Muscle layer of colon (tissue), 2 donors: ENCODE data around the gene TMOD3.

ENCODE experiments used
- H3K27ac ChIP-seq: one replicate; pipeline ENCODE4 v1.7.0; 2013; ENCODE audit warnings: low read depth, mild to moderate bottlenecking, low read length, moderate library complexity
- H3K27me3 ChIP-seq, 2 donors: one replicate each; pipeline ENCODE4 v1.7.0; 2013; ENCODE audit warnings: low read length in 2 of 2, mild to moderate bottlenecking in 2 of 2; ENCODE audit not compliant: insufficient read depth in 2 of 2, control insufficient read depth in 1 of 2
- H3K36me3 ChIP-seq: one replicate; pipeline ENCODE4 v1.7.0; 2013; ENCODE audit warnings: mild to moderate bottlenecking, low read length; ENCODE audit not compliant: insufficient read depth
- H3K4me1 ChIP-seq: one replicate; pipeline ENCODE4 v1.7.0; 2013; ENCODE audit warnings: mild to moderate bottlenecking, low read length; ENCODE audit not compliant: insufficient read depth
- H3K4me3 ChIP-seq, 2 donors: one replicate each; pipeline ENCODE4 v1.7.0; 2013; ENCODE audit warnings: low read length in 2 of 2, low read depth in 1 of 2, mild to moderate bottlenecking in 1 of 2, moderate library complexity in 1 of 2
- H3K9ac ChIP-seq: one replicate; pipeline ENCODE4 v1.7.0; 2013; ENCODE audit warnings: low read length
- H3K9me3 ChIP-seq: one replicate; pipeline ENCODE4 v1.7.0; 2013; ENCODE audit warnings: mild to moderate bottlenecking, low read length
- donor health status: abdominal sarcoma.
- donor health status: Adenocarcinoma of cecum.

The TMOD3 gene

DNA sequence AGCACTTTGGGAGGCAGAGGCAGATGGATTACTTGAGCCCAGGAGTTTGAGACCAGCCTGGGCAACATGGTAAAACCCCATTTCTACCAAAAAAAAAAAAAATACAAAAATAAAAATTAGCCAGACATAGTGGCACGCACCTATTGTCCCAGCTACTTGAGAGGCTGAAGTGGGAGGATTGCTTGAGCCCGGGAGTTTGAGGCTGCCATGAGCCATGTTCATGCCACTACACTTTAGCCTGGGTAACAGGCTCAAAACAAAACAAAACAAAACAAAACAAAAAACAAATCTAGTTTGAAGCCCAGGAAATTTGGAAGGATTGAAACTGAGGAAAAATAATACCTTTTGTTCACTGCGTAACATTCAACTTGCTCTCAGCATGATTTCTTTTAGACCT, 16.6 kb downstream of the TMOD3 start:
- Histone ChIP-seq H3K36me3 (no peaks in the 10 kb centered on the region), H3K9ac (no peak overlapping the region), H3K27ac (no peak overlapping the region), H3K4me3 (no peak overlapping the region), H3K27me3 (no peaks in the 10 kb centered on the region), H3K9me3 (no peaks in the 10 kb centered on the region), H3K4me1 (peaks cover 50% of the 10 kb centered on the region)

DNA sequence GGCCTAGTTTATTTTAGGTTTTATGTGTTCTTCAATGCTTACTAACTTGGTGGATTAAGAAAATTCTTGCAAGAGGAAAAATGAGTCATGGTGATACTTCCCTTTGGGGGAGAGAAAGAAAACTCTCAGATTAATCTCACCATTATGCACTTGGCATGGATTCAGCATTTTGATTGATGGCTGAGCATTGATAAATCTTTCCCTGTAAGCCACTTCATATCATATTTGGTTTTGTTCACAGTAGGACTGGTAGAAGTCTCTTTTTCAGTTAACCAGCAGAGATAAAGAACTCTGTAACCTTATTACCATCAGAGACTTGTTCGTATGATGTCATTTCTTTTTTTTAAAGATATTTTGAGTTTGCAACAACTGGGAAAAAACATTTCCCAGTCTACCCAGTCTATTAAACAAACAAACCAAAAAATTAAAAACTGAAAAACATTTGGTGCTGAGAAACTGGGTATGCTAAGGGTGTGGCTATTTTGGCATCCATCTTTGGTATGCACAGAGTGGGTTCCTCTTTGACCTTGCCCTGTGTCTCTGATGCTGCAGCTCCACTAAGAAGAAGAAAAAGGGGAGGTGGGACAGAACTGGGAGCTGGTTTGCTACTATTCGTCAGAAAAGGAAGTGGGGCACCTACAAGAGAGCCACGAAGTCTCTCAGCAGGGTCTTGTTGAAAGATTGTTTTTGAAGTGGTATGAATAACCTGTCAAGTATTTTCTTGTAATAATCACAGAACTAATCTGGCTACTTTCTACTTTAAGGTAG, 17.2 kb downstream of the TMOD3 start:
- Histone ChIP-seq H3K27me3 (no peaks in the 10 kb centered on the region), H3K36me3 (no peaks in the 10 kb centered on the region), H3K9ac (no peak overlapping the region), H3K4me3 (no peak overlapping the region), H3K4me1 (peaks cover 46% of the 10 kb centered on the region), H3K9me3 (no peaks in the 10 kb centered on the region), H3K27ac (no peak overlapping the region)

- Histone ChIP-seq H3K4me1 (peaks cover 30% of the 10 kb centered on the region), H3K36me3 (no peaks in the 10 kb centered on the region), H3K9ac (no peak overlapping the region), H3K4me3 (no peak overlapping the region), H3K27ac (no peak overlapping the region), H3K27me3 (no peaks in the 10 kb centered on the region), H3K9me3 (no peaks in the 10 kb centered on the region)
Observed at GRCh38 chr15:51848811-51849210, 19.4 kb downstream of the TMOD3 start.

- Histone ChIP-seq H3K9ac (no peak overlapping the region), H3K36me3 (no peaks in the 10 kb centered on the region), H3K4me3 (no peak overlapping the region), H3K27ac (no peak overlapping the region), H3K4me1 (peaks cover 20% of the 10 kb centered on the region), H3K9me3 (no peaks in the 10 kb centered on the region), H3K27me3 (no peaks in the 10 kb centered on the region)
Observed at GRCh38 chr15:51849860-51850259, 20.4 kb downstream of the TMOD3 start.

GRCh38 chr15:51853998-51854397, 24.5 kb downstream of the TMOD3 start:
- H3K36me3 ChIP-seq = no peaks in the 10 kb centered on the region
- H3K27ac ChIP-seq = no peak overlapping the region
- H3K4me1 ChIP-seq = no peaks in the 10 kb centered on the region
- H3K27me3 ChIP-seq = no peaks in the 10 kb centered on the region
- H3K4me3 ChIP-seq = no peak overlapping the region
- no peaks in the 10 kb centered on the region for H3K9me3 ChIP-seq
- H3K9ac ChIP-seq = no peak overlapping the region

DNA sequence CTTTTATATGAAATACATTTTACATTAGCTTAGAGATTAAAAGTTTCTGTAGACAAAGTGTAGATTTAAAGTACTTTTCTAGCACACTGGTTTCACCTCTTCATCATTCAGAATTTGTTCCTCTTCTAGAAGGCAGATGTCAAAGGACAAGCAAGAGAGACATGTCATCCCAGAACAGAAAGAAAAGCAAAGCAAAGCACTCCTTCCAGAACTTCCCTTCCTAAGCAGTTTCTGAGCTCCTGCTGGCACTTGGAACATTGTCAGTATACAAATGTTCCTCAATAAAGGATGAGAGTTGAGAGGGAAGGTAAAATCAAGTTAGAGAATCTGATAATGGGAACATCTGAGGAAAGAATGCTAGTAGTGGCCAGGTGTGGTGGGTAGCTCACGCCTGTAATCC, 26.2 kb downstream of the TMOD3 start:
- no peaks in the 10 kb centered on the region for H3K36me3 ChIP-seq
- H3K9ac ChIP-seq = no peak overlapping the region
- no peaks in the 10 kb centered on the region for H3K4me1 ChIP-seq
- no peak overlapping the region for H3K27ac ChIP-seq
- no peaks in the 10 kb centered on the region for H3K9me3 ChIP-seq
- no peaks in the 10 kb centered on the region for H3K27me3 ChIP-seq
- no peak overlapping the region for H3K4me3 ChIP-seq

DNA sequence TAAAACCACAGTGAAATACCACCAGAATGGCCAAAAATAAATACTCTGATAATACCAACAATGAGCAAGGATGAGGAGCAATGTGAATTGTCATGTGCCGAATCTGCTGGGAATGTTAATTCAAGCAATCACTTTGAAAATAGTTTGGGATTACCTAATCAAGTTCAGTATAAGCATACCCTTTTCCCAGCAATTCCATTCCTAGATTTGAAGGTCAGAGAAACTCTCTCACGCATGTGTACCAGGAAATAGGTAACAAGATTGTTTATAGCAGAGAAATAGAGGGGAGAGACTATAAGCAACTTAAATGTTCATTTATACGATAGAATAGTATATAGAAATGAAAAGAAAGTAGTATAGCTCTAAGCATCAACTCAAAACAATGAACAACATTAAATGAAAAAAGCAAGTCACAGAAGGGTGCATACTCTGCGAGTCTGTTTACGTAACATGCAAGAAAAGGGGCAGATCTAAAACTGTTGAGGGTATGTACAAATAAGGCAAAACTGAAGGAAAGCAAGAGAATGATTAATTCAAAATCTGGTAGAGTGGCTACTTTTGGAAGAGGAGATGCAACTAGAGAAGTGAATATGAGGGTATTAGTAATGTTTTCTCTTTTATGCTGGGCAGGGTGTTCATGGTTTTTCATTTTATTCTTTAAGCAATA, 27.4 kb downstream of the TMOD3 start:
- Histone ChIP-seq H3K4me3 (no peak overlapping the region), H3K27me3 (no peaks in the 10 kb centered on the region), H3K36me3 (no peaks in the 10 kb centered on the region), H3K4me1 (no peaks in the 10 kb centered on the region), H3K27ac (no peak overlapping the region), H3K9me3 (no peaks in the 10 kb centered on the region), H3K9ac (no peak overlapping the region)

DNA sequence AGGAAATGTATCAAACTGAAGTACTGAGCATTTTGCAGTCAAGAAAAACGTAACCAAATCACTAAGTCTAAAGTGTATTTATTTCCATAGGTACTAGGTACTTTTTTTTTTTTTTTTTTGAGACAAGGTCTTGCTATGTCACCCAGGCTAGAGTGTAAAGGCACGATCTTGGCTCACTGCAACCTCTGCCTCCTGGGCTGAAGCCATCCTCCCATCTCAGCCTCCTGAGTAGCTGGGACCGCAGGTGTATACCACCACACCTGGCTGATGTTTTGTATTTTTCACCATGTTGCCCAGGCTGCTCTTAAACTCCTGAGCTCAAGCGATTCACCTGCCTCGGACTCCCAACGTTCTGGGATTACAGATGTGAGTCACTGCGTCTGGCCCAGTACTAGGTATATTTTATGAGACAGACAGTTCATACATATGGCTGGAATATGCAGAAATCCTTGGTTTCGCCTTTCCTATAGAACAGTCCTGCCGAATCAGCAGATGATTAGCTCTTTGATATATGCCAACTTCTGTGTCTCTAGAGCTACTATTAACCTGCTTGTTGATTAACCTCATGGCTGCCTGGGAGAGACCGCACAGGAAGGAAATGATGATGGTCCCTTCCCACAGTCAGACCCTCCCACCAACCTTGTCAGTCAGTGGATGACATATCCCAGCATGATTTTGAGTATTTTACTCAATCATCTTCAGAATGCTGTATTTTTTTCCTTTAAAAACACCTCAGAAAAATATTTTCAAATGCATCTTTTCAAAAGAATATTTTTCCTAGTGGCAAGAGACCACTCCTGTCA, 32.3 kb downstream of the TMOD3 start:
- no peaks in the 10 kb centered on the region for H3K4me1 ChIP-seq
- H3K27me3 ChIP-seq = no peaks in the 10 kb centered on the region
- peaks cover 17% of the 10 kb centered on the region for H3K36me3 ChIP-seq
- no peak overlapping the region for H3K9ac ChIP-seq
- no peak overlapping the region for H3K27ac ChIP-seq
- H3K4me3 ChIP-seq = no peak overlapping the region
- H3K9me3 ChIP-seq = no peaks in the 10 kb centered on the region

DNA sequence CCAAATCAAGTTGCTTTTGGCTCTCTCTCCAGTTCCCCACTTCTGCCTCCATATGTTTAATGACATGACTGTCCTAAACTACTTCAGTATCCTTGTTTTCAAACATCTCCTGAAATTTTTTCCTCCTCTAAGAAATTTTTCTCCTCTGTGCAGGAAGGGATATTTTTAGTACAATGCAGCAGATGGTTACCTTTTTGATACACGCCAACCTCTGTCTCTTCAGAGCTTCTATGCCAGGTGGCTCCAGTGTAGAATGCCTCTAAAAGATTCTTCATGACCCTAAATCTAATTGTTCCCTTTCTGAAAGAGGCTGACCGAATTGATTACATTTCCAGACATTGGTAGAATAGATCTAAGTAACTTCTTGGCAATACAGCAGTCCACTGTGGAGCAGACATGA, 33.7 kb downstream of the TMOD3 start:
- Histone ChIP-seq H3K9me3 (no peaks in the 10 kb centered on the region), H3K27me3 (no peaks in the 10 kb centered on the region), H3K4me3 (no peak overlapping the region), H3K27ac (no peak overlapping the region), H3K4me1 (no peaks in the 10 kb centered on the region), H3K36me3 (peaks cover 17% of the 10 kb centered on the region), H3K9ac (no peak overlapping the region)

DNA sequence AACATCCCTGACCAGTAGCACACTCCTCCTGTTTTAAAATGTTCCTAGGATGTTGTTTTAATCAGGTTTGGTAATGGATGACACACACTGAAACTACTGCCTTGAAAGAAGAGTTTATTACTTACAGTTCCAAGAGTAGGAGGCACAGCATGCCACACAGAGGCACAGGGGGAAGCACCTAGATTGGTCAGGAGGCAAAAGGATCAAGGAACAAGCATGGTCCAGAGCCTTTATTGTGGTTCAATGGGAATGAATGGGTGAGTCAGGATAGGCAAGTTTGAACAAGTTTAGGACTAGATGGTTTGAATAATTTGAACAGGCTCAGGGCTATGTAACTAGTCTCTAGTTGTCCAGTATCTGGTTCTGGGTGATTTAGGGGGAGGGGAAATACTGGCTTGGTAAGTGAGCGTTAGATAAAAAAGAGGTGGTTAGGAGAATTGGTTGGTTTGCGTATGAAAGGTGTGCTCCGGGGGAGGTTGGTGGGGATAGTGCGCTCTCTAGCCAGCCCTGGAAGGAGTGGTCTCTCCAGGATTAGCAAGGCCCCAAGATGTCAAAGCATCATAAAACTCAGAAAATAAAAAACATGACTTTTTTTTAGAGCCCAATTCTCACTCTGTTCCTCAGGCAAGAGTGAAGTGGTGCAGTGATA, 35.1 kb downstream of the TMOD3 start:
- Histone ChIP-seq H3K27ac (no peak overlapping the region), H3K9ac (no peak overlapping the region), H3K27me3 (no peaks in the 10 kb centered on the region), H3K9me3 (no peaks in the 10 kb centered on the region), H3K4me1 (no peaks in the 10 kb centered on the region), H3K4me3 (no peak overlapping the region), H3K36me3 (peaks cover 17% of the 10 kb centered on the region)

- Histone ChIP-seq H3K4me1 (no peaks in the 10 kb centered on the region), H3K9me3 (no peaks in the 10 kb centered on the region), H3K27ac (no peak overlapping the region), H3K36me3 (peaks cover 17% of the 10 kb centered on the region), H3K4me3 (no peak overlapping the region), H3K9ac (no peak overlapping the region), H3K27me3 (no peaks in the 10 kb centered on the region)
Observed at GRCh38 chr15:51865317-51865716, 35.9 kb downstream of the TMOD3 start.
